GM23338 (cell line): ENCODE data around the gene EDN1. TPM values are rescaled to one million over a fixed set of nuclear protein-coding genes. Genes with fewer than 3 reads are reported as not detected.

Experiments
- ATAC-seq: fragments of 200-7000 bp; cut with Tn5 transposase; 3 replicates; pipeline ENCODE4 v1.9.1; 2020
- DNase-seq: peaks from one replicate; pipeline ENCODE4 v3.0.0-alpha.2; 2015; ENCODE audit warnings: low spot score
- H2AFZ ChIP-seq: fragments of 200-600 bp; sonication (generic); 2 replicates; pipeline ENCODE4 v1.8.0; 2016; ENCODE audit warnings: antibody characterized with exemption, mild to moderate bottlenecking, moderate library complexity
- H3F3A ChIP-seq: fragments of 200-600 bp; sonication (generic); replicated peaks from 2 replicates; pipeline ENCODE4 v1.8.0; 2017; ENCODE audit warnings: antibody characterized with exemption, mixed run types, low read depth
- H3K27ac ChIP-seq: fragments of 200-600 bp; sonication (generic); 2 replicates; pipeline ENCODE4 v1.6.1; 2016; ENCODE audit warnings: low read depth
- H3K27me3 ChIP-seq: fragments of 200-600 bp; sonication (generic); 2 replicates; pipeline ENCODE4 v1.8.0; 2016; ENCODE audit warnings: mild to moderate bottlenecking, mixed run types, moderate library complexity; ENCODE audit not compliant: insufficient read depth
- H3K36me3 ChIP-seq: fragments of 200-600 bp; sonication (generic); 2 replicates; pipeline ENCODE4 v1.8.0; 2016; ENCODE audit warnings: mild to moderate bottlenecking; ENCODE audit not compliant: insufficient read depth
- H3K4me1 ChIP-seq: fragments of 200-600 bp; sonication (generic); 2 replicates; pipeline ENCODE4 v1.8.0; 2016; ENCODE audit warnings: mild to moderate bottlenecking, moderate library complexity; ENCODE audit not compliant: insufficient read depth
- H3K4me2 ChIP-seq: fragments of 200-600 bp; sonication (generic); 2 replicates; pipeline ENCODE4 v1.7.1; 2017; ENCODE audit warnings: mixed run types
- H3K4me3 ChIP-seq: fragments of 200-600 bp; sonication (generic); 2 replicates; pipeline ENCODE4 v1.6.1; 2016; ENCODE audit warnings: mixed run types
- H3K79me2 ChIP-seq: fragments of 200-600 bp; sonication (generic); replicated peaks from 2 replicates; pipeline ENCODE4 v1.8.0; 2017; ENCODE audit warnings: mild to moderate bottlenecking; ENCODE audit not compliant: insufficient read depth
- H3K9me2 ChIP-seq: fragments of 200-600 bp; sonication (generic); 2 replicates; pipeline ENCODE4 v1.8.0; 2017; ENCODE audit not compliant: insufficient read depth
- H4K20me1 ChIP-seq: fragments of 200-600 bp; sonication (generic); replicated peaks from 2 replicates; pipeline ENCODE4 v1.8.0; 2017; ENCODE audit warnings: mild to moderate bottlenecking; ENCODE audit not compliant: insufficient read depth
- H3K27ac Mint-ChIP-seq: 2 replicates; pipeline ENCODE4 v1.8.0; 2020; ENCODE audit warnings: inconsistent platforms, mild to moderate bottlenecking, moderate library complexity, mixed read lengths
- H3K27me3 Mint-ChIP-seq: 3 replicates; pipeline ENCODE4 v1.8.0; 2022; ENCODE audit warnings: low read depth, mild to moderate bottlenecking, moderate library complexity, mixed read lengths, inconsistent platforms; ENCODE audit not compliant: insufficient read depth, poor library complexity
- H3K36me3 Mint-ChIP-seq: 3 replicates; pipeline ENCODE4 v1.8.0; 2021; ENCODE audit warnings: low read depth, mild to moderate bottlenecking, inconsistent platforms, moderate library complexity, mixed read lengths
- H3K4me1 Mint-ChIP-seq: 3 replicates; pipeline ENCODE4 v1.8.0; 2020; ENCODE audit warnings: mild to moderate bottlenecking, inconsistent platforms, mixed read lengths
- H3K4me3 Mint-ChIP-seq: 3 replicates; pipeline ENCODE4 v1.8.0; 2021; ENCODE audit warnings: moderate library complexity, mild to moderate bottlenecking, inconsistent platforms, mixed read lengths
- H3K9me3 Mint-ChIP-seq: 3 replicates; pipeline ENCODE4 v1.8.0; 2020; ENCODE audit warnings: moderate library complexity, mild to moderate bottlenecking, inconsistent platforms, mixed read lengths
- CREB1 ChIP-seq: fragments of 250-450 bp; sonication (Bioruptor Pico); IDR thresholded peaks from 2 replicates; pipeline ENCODE4 v1.5.0; 2020; ENCODE audit warnings: low read depth, mild to moderate bottlenecking, moderate library complexity
- CTCF ChIP-seq, 2 experiments: fragments of 200-600 bp in 1 of 2; sonication (generic) in 1 of 2; conservative IDR thresholded peaks; 2 replicates each; pipeline versions ENCODE4 v1.5.1 to v1.6.1; 2016 to 2017; ENCODE audit warnings: antibody characterized with exemption in 2 of 2, low read depth in 2 of 2, mild to moderate bottlenecking in 2 of 2, moderate library complexity in 1 of 2
- ETS1 ChIP-seq: IDR thresholded peaks from 2 replicates; pipeline ENCODE4 v1.6.1; 2016; ENCODE audit warnings: antibody characterized with exemption
- EZH2 ChIP-seq: fragments of 200-600 bp; sonication (generic); IDR thresholded peaks from one replicate; pipeline ENCODE4 v1.8.0; 2017; ENCODE audit warnings: antibody characterized with exemption, mild to moderate bottlenecking, low read depth; ENCODE audit not compliant: unreplicated experiment
- EZH2phosphoT487 ChIP-seq: fragments of 200-600 bp; sonication (generic); IDR thresholded peaks from one replicate; pipeline ENCODE4 v1.8.1; 2018; ENCODE audit warnings: antibody characterized with exemption; ENCODE audit not compliant: unreplicated experiment
- JUNB ChIP-seq: IDR thresholded peaks from one replicate; pipeline ENCODE4 v1.6.1; 2016; ENCODE audit warnings: antibody characterized with exemption; ENCODE audit not compliant: unreplicated experiment
- NANOG ChIP-seq: IDR thresholded peaks from 2 replicates; pipeline ENCODE4 v1.6.1; 2016; ENCODE audit warnings: antibody characterized with exemption, borderline replicate concordance
- POLR2AphosphoS5 ChIP-seq: IDR thresholded peaks from 2 replicates; pipeline ENCODE4 v1.6.1; 2016; ENCODE audit warnings: antibody characterized with exemption, low read depth
- REST ChIP-seq: IDR thresholded peaks from one replicate; pipeline ENCODE4 v1.6.1; 2018; ENCODE audit warnings: antibody characterized with exemption; ENCODE audit not compliant: unreplicated experiment
- STAT1 ChIP-seq: IDR thresholded peaks from one replicate; pipeline ENCODE4 v1.6.1; 2016; ENCODE audit warnings: antibody characterized with exemption; ENCODE audit not compliant: unreplicated experiment
- ZNF114 ChIP-seq: fragments of 250-450 bp; sonication (Bioruptor Pico); IDR thresholded peaks from 2 replicates; pipeline ENCODE4 v1.5.0; 2020; ENCODE audit warnings: mild to moderate bottlenecking, moderate library complexity
- ZNF331 ChIP-seq: fragments of 250-450 bp; sonication (Bioruptor Pico); IDR thresholded peaks from 2 replicates; pipeline ENCODE4 v1.5.0; 2020; ENCODE audit warnings: low read depth, mild to moderate bottlenecking, moderate library complexity
- ZNF462 ChIP-seq: fragments of 250-450 bp; sonication (Bioruptor Pico); IDR thresholded peaks from 2 replicates; pipeline ENCODE4 v1.5.0; 2020; ENCODE audit warnings: mild to moderate bottlenecking, moderate library complexity
- polyA plus RNA-seq: library from polyadenylated mRNA; unstranded; fragments of >200 nt; fragmentation: Nextera tagmentation; extraction: Ambion mirVana; gene quantifications from 2 replicates; pipeline ENCODE4 v1.2.1, GENCODE V29; 2016
- total RNA-seq: library from RNA; depleted of rRNA; stranded (reverse); fragments of >200 nt; shearing (Covaris generic); gene quantifications from 2 replicates; pipeline ENCODE4 v1.2.3, GENCODE V29; 2014

The EDN1 gene
- total and polyA plus RNA-seq, 2 experiments from 2014 or later, result 0.80 to 1.2 TPM

- H4K20me1 ChIP-seq, result no peaks in the 10 kb centered on the region
- no peaks in the 10 kb centered on the region for H3K4me1 ChIP-seq
- no peak overlapping the region for H3K4me2 ChIP-seq
- no peak overlapping the region for H3K4me3 Mint-ChIP-seq
- ATAC-seq, result no peak
- H3K9me2 ChIP-seq, result no peaks in the 10 kb centered on the region
- no peaks in the 10 kb centered on the region for H3K27me3 ChIP-seq
- no peaks in the 10 kb centered on the region for H3K9me3 Mint-ChIP-seq
- H3K27me3 Mint-ChIP-seq, result no peaks in the 10 kb centered on the region
- H3F3A ChIP-seq, result no peaks in the 10 kb centered on the region
- peaks cover 6% of the 10 kb centered on the region; the same call in 1 of the 3 replicates for H3K4me1 Mint-ChIP-seq
- no peaks in the 10 kb centered on the region for H3K79me2 ChIP-seq
- H2AFZ ChIP-seq, result no peak overlapping the region
- no peak for DNase-seq
- no peak overlapping the region for H3K27ac ChIP-seq
- no peaks in the 10 kb centered on the region for H3K36me3 ChIP-seq
- TF ChIP-seq ETS1, result no peak
- no peak for TF ChIP-seq EZH2
- no peak for TF ChIP-seq STAT1
- TF ChIP-seq ZNF114 (CRISPR knock-in tag), result no peak
- TF ChIP-seq REST, result no peak
- TF ChIP-seq NANOG, result no peak
- TF ChIP-seq POLR2AphosphoS5, result no peak
- TF ChIP-seq JUNB, result no peak
- no peak for TF ChIP-seq CTCF (conservative IDR thresholded peaks at IDR 0.05; ENCODE audit: low read depth in 2 of 2)
- no peak for TF ChIP-seq CREB1 (CRISPR knock-in tag)
- TF ChIP-seq ZNF331, result no peak
- no peak for TF ChIP-seq ZNF462
- TF ChIP-seq EZH2phosphoT487, result no peak
- no peaks in the 10 kb centered on the region for H3K36me3 Mint-ChIP-seq
- no peak overlapping the region for H3K27ac Mint-ChIP-seq
- no peak overlapping the region for H3K4me3 ChIP-seq
Measured at GRCh38 chr6:12258191-12258590, 32.0 kb upstream of the EDN1 start.
